HEK293T (cell line): ENCODE measurements around the gene OR7C1.
"Not testable (repeated sequence)": the region's sequence is repeated elsewhere in the genome, so short reads cannot be mapped to it uniquely, and the experiment has no call there.

Source experiments
- CTCF ChIA-PET: fragments of 350-600 bp; formaldehyde crosslinking; extraction: SDS; loops from one replicate; lab custom pipeline; 2021; ENCODE audit warnings: antibody characterized with exemption, inconsistent platforms; lab: Yijun Ruan, JAX
- POLR2A ChIA-PET: fragments of 350-600 bp; formaldehyde crosslinking; extraction: SDS; loops from one replicate; lab custom pipeline; 2020; ENCODE audit warnings: antibody characterized with exemption, inconsistent platforms; lab: Yijun Ruan, JAX
- DNase-seq: peaks from one replicate; pipeline ENCODE4 v3.0.0; 2012; ENCODE audit warnings: mixed read lengths; ENCODE audit errors: extremely low spot score
- ARNT ChIP-seq: fragments of 450-650 bp; IDR thresholded peaks from 2 replicates; pipeline ENCODE4 v1.6.1; 2017; ENCODE audit warnings: mild to moderate bottlenecking
- BHLHE40 ChIP-seq: fragments of 450-650 bp; IDR thresholded peaks from 2 replicates; pipeline ENCODE4 v1.6.1; 2016; ENCODE audit warnings: mild to moderate bottlenecking, moderate library complexity, borderline replicate concordance
- CTBP1 ChIP-seq: fragments of 450-650 bp; IDR thresholded peaks from 2 replicates; pipeline ENCODE4 v1.6.1; 2016; ENCODE audit warnings: borderline replicate concordance
- ELF4 ChIP-seq: fragments of 450-650 bp; IDR thresholded peaks from 2 replicates; pipeline ENCODE4 v1.6.1; 2017; ENCODE audit warnings: antibody characterized with exemption
- FOXA1 ChIP-seq: fragments of 450-650 bp; IDR thresholded peaks from 2 replicates; pipeline ENCODE4 v1.6.1; 2016; ENCODE audit warnings: mild to moderate bottlenecking
- FOXK2 ChIP-seq: fragments of 450-650 bp; IDR thresholded peaks from 2 replicates; pipeline ENCODE4 v1.6.1; 2016; ENCODE audit warnings: mild to moderate bottlenecking
- FOXM1 ChIP-seq: fragments of 450-650 bp; IDR thresholded peaks from 2 replicates; pipeline ENCODE4 v1.6.1; 2017; ENCODE audit warnings: mild to moderate bottlenecking, borderline replicate concordance
- HDGF ChIP-seq: fragments of 450-650 bp; IDR thresholded peaks from 2 replicates; pipeline ENCODE4 v1.6.1; 2017; ENCODE audit warnings: antibody characterized with exemption, borderline replicate concordance
- L3MBTL2 ChIP-seq: fragments of 450-650 bp; conservative IDR thresholded peaks from 2 replicates; pipeline ENCODE4 v1.6.1; 2016; ENCODE audit warnings: mild to moderate bottlenecking
- LEF1 ChIP-seq: fragments of 450-650 bp; IDR thresholded peaks from 2 replicates; pipeline ENCODE4 v1.6.1; 2017; ENCODE audit warnings: mild to moderate bottlenecking, borderline replicate concordance
- NFRKB ChIP-seq: fragments of 450-650 bp; IDR thresholded peaks from 2 replicates; pipeline ENCODE4 v1.6.1; 2016; ENCODE audit warnings: mild to moderate bottlenecking, moderate library complexity
- SP1 ChIP-seq: fragments of 450-650 bp; IDR thresholded peaks from 2 replicates; pipeline ENCODE4 v1.6.1; 2017
- SUZ12 ChIP-seq: fragments of 450-650 bp; IDR thresholded peaks from 2 replicates; pipeline ENCODE4 v1.6.1; 2016; ENCODE audit warnings: mild to moderate bottlenecking
- TARDBP ChIP-seq: fragments of 450-650 bp; IDR thresholded peaks from 2 replicates; pipeline ENCODE4 v1.6.1; 2016
- ZNF384 ChIP-seq: fragments of 450-650 bp; IDR thresholded peaks from 2 replicates; pipeline ENCODE4 v1.6.1; 2016
- TF ChIP-seq, protein P1 (sequence below): fragments of 450-650 bp; IDR thresholded peaks from 2 replicates; pipeline ENCODE4 v1.6.1; 2016

OR7C1 gene

DNA sequence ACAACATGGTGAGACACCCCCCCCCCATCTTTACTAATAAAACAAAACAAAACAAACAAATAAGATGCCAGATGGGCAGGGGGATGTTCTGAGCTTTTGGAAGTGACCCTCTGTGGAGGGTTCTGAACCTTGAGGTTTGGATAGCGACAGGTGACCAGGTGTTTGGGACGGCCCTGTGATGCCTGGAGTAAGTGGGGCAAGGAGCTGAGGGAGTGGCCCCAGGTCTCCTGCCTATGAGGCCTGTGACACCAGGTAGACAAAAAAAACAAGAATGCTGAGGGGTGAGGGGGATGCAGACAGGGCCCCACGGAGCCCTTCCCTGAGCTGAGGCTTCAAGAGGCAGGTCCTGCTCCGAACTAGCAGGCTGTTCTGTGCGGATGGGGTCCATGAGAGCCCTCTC, 65.8 kb downstream of the OR7C1 start:
- TF ChIP-seq ZNF384: no peak
- TF ChIP-seq SUZ12: no peak
- CTCF ChIA-PET: no interaction called here
- no peak for DNase-seq
- POLR2A ChIA-PET: no interaction called here

DNA sequence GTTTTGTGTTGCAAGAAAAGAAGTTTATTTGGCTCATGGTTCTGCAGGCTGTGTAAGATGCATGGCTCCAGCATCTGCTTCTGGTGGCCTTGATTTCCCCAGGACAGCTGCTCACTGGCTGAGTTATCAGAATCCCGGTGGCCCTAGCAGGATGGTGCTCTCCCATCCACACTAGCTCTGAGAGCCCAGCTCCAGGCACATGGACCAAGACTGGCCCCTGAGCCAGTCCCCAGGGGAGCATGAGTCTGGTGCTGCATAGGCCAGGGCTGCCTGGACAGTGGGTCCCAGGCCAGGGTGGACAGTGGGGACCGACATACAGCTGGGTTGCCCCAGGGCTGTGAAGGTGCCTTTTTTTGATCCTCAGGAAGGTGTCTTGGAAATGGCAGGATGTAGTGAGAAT, 67.0 kb downstream of the OR7C1 start:
- ChIA-PET CTCF (no interaction called here), POLR2A (no interaction called here)
- no peak for TF ChIP-seq SP1
- no peak for TF ChIP-seq FOXM1
- no peak for TF ChIP-seq CTBP1
- no peak for TF ChIP-seq HDGF
- no peak for TF ChIP-seq FOXA1
- TF ChIP-seq LEF1: no peak
- TF ChIP-seq BHLHE40: no peak
- TF ChIP-seq ELF4: no peak
- TF ChIP-seq NFRKB: no peak
- TF ChIP-seq, protein P1, sequence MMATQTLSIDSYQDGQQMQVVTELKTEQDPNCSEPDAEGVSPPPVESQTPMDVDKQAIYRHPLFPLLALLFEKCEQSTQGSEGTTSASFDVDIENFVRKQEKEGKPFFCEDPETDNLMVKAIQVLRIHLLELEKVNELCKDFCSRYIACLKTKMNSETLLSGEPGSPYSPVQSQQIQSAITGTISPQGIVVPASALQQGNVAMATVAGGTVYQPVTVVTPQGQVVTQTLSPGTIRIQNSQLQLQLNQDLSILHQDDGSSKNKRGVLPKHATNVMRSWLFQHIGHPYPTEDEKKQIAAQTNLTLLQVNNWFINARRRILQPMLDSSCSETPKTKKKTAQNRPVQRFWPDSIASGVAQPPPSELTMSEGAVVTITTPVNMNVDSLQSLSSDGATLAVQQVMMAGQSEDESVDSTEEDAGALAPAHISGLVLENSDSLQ: no peak
- no peak for TF ChIP-seq ARNT
- no peak for TF ChIP-seq ZNF384
- no peak for TF ChIP-seq L3MBTL2
- DNase-seq: no peak

DNA sequence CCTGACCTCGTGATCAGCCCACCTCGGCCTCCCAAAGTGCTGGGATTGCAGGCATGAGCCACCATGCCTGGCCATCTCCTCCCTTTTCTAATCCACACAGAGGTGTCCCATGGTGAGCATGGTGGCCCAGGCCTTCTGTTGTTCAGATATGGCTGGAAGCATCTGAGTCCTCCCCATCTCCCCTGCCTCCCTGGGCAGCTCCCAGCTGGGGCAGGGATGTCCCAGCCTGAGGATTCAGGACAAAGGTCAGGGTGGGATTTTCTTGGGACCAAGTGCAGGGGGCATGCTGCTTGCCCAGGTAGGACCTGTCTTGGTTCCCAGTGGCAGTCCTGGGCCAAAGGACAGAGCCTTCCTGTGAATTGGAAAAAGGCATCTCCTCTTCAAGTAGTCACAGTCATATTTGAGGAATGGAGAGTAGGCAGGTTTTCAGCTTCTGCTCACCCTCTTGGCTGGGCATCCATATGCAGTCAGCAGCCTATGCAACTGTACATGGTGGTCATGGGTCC, 67.5 kb downstream of the OR7C1 start:
- DNase-seq: no peak
- ChIA-PET POLR2A (no interaction called here), CTCF (no interaction called here)
- TF ChIP-seq ZNF384 (no peak), FOXK2 (no peak), BHLHE40 (no peak), FOXA1 (no peak), TARDBP (no peak), SP1 (no peak)

DNA sequence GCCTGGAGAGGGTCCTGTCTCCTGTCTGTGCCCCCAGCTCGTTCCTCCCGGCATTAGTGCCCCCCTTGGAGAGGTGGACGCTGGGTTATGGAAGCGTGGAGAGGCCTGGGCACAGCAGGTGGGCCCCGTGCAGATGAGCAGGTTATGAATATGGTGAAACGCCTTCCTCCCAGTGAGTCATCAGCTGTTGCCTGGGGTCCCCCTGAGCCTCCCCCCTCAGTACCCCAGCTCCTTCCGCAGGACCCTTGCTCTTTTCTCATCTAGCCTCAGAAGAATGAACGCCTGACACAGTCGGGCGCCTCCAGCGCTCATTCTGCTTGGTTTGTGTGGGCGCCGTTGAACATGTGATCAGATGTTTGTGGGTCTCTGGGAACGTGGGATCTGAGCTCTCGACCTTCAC, 69.1 kb downstream of the OR7C1 start:
- POLR2A ChIA-PET, DNase-seq, CTCF ChIA-PET: not testable (repeated sequence)

DNA sequence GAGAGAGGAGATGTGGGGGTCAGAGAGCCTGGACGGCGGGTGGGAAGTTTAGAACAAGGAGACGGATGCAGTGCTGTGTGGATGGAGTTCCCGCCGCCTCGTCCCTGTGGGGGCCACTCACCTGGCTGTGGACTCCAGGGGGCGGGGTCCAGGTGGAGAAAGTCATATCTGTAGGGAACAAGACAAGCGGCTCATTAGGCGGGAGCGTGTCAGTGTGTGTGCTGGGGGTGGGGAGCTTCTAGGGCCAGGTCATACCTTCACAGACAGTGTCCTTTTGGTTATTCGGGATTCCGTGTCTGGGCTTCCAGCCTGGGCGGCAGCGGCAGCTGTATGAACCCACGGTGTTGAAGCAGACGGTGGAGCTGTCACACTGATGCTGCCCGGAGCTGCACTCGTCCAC, 69.6 kb downstream of the OR7C1 start:
- CTCF ChIA-PET, POLR2A ChIA-PET, DNase-seq: not testable (repeated sequence)

DNA sequence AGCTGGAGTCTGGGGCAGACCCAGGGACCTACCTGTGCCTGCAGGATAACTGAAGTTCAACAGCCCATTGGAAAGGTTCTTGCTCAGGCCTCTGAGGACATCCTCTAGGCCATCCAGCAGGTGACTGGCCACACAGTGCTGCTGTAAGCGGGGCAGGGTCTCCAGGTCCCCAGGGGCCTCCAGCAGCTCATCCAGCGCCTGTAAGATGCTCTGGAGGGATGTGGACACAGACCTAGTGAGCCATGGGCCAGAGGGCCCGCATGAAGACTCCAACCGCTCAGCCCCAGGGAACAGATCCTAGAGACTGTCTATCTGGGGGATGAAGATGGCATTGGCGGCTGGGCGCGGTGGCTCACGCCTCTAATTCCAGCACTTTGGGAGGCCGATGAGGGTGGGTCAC, 70.6 kb downstream of the OR7C1 start:
- TF ChIP-seq L3MBTL2 (no peak), TARDBP (no peak), LEF1 (no peak), CTBP1 (no peak)
- ChIA-PET POLR2A (no interaction called here), CTCF (no interaction called here)
- DNase-seq: no peak

DNA sequence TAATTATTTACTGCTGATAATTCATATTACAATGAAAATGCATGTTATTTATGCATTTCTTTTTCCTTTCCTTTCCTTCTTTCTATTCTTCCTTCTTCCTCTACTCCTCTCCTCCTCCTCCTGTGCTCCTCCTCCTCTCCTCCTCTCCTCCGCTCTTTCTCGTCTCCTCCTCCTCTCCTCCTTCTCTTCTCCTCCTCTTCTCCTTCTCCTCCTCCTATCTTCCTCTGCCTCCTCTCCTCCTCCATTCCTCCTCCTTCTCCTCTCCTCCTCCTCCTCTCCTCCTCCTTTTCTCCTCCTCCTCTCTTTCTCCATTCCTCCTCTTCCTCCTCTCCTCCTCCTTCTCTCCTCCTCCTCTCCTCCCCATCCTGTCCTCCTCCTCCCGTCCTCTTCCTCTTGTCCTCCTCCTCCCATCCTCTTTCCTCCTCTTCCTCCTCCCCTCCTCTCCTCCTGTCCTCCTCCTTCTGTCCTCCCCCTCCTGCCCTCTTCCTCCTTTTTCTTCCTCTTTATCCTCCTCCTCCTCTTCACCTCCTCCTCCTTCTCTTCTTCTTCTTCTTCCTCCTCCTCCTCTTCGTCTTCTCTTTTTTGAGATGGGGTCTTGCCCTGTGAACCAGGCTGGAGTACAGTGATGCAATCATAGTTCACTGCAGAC, 71.4 kb downstream of the OR7C1 start:
- POLR2A ChIA-PET: no interaction called here
- DNase-seq: no peak
- CTCF ChIA-PET: no interaction called here
- TF ChIP-seq L3MBTL2: no peak
- TF ChIP-seq LEF1: no peak
- TF ChIP-seq NFRKB: no peak
- no peak for TF ChIP-seq SUZ12
- TF ChIP-seq SP1: no peak
- TF ChIP-seq CTBP1: no peak
- TF ChIP-seq BHLHE40: no peak
- TF ChIP-seq, protein P1: no peak
- no peak for TF ChIP-seq FOXM1

DNA sequence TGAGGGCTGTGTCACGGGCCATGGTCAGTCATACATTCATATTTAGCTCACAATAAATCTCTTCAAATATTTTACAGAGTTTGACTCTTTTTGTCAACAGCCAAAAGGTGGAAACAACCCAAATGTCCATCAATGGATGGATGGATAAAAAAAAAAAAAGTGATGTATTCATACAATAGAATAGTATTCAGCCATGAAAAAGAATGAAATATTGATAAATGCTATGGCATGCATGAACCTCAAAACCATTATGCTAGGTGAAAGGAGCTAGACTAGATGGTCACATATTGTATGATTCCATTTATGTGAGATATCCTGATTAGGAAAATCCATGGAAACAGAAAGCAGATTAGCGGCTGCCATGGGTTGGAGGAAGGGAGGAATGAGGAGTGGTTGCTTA, 72.9 kb downstream of the OR7C1 start:
- TF ChIP-seq, protein P1: no peak
- no peak for TF ChIP-seq BHLHE40
- no peak for TF ChIP-seq LEF1
- TF ChIP-seq FOXK2: no peak
- no peak for TF ChIP-seq SP1
- TF ChIP-seq HDGF: no peak
- ChIA-PET POLR2A (no interaction called here), CTCF (no interaction called here)
- no peak for DNase-seq
